Activated CD8-positive, alpha-beta memory T cell treated with anti-CD3 and anti-CD28 coated beads for 1 hour (primary cell): ENCODE data around the gene CHMP3.
A peak's percentile ranks its signal among the peaks of the same experiment; 100 is the strongest.
"Not testable (repeated sequence)": the region's sequence is repeated elsewhere in the genome, so short reads cannot be mapped to it uniquely, and the experiment has no call there.

Source experiments
- DNase-seq, 2 donors: peaks; one replicate each; pipeline ENCODE4 v3.0.0-alpha.2; 2020; ENCODE audit warnings: low read depth in 1 of 2; ENCODE audit errors: extremely low read depth in 1 of 2

The CHMP3 gene

DNA sequence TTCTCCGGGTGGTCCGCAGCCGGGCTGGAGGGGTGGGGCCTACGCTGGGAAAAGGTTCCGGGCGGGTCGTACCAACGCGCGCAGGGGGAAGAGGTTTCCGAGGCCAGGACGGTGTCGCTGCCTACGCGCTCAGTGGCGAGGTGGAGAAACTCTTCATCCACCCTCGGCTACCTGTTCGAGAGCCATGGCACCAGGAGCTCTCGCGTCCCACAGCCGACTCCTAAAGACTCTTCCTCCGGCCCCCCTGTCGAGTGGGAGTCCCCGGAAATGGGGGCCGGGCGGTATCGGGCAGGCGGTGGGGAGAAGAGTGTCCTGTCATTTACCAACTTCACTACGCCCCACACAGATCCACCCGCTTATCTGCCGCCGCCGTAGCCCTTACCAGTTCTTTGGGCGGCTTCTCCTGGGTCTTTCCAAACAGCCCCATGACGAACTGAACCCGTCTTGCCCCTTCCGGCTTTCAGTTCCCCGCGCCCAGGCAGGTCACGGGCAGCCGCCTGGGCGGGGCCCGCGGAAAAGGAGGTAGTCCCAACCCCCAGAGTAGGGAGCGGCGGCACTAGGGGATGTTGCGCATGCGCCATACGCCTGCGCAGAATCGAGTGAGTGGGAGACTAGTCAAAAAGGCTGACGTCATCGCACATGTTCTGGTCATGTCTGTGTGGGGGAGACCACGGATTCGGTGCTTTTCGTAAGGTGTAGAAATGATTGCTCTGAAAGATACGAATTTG, at the start of gene CHMP3:
Gene CHMP3 (minus strand): TSS at position 522 of the 728 bp plus-strand sequence. CDS start 95 bp downstream, at position 427.
- peak; percentile 90 to 91 for DNase-seq

DNA sequence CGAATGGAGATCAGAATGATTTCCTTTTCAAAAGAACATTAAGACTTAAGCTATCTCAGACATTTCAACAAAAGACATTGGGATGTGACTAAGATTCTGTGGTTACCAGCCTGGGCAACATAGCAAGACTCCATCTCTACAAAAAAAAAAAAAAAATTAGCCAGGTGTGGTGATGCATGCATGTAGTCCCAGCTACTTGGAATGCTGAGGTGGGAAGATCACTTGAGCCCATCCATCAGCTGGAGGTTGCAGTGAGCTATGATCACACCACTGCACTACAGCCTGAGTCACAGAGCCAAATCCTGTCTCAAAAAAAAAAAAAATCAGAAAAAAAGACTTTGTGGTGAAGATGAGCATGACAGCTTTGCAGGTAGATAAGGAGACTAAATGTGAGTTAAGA, 47.6 kb upstream of the CHMP3 start:
- no peak for DNase-seq

GRCh38 chr2:86608832-86609410, 45.7 kb upstream of the CHMP3 start:
- no peak for DNase-seq

DNA sequence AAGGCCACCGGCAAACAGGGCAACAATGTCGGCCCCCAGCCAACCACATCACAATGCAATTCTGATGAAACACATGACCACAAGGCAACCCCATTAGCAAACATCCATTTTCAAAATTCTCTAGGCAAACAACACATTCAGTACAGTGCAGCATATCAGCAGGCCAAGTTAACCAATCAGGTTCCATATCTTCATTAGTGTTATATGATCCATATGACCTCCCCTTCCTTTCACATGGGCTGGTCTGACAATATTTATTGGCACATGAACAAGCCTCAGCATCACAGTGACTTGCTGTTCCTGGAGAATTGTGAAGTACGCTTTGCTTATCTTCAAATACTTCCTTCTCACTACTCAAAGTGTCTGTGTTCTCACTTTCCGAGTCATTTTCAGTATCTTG, 40.7 kb upstream of the CHMP3 start:
- no peak for DNase-seq

DNA sequence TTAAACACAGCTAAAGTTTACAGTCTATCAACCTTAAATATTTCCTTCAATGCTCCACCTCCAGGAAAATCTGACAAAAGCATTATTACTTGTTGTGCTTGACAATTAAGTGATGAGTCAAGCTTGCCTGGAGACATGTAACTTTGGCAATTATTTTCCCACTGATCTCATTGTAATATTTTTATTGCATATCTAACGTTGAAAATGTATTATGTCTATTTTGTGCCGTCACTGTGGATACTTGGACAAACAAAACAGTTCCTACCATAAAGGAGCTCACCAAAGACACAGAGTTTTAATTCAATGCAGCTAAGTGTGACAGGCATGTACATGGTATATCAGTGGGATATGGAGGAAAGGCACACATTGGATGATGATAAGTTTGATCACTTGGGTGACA, 35.7 kb upstream of the CHMP3 start:
- no peak for DNase-seq

DNA sequence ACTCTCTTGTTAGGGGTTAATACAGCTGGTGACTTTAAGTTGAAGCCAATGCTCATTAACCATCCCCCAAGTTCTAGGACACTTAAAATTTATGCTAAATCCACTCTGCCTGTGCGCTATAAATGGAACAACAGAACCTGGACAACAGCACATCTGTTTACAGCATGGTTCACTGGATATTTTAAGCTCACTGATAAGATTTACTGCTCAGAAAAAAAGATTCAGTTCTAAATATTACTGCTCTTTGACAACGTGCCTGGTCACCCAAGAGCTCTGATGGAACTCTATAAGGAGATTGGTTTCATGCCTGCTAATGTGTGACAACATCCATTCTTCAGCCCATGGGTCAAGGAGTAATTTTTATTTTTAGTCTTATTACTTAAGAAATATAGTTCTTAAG, 32.9 kb upstream of the CHMP3 start:
- DNase-seq, result no peak

DNA sequence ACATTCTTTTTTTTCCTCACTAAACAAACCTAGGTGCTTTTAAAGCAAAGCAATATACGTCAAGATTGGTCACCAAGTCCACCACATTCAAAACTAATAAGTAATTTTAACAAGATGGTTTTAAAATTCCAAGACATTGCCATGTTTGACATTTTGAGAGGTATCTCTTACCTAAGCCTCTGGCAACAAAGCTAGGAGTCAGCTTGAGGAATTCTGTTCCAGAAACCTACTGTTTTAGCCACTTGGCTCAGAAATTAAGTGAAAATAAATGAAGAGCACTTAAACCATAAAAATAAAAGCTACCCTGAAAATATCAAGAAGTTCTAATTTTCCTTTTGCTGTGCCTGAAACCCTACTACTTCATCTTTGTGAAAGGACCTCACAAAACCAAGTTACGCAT, 30.0 kb upstream of the CHMP3 start:
- DNase-seq, result no peak

GRCh38 chr2:86592547-86593230, 29.4 kb upstream of the CHMP3 start:
- no peak for DNase-seq

- not testable (repeated sequence) for DNase-seq
Measured at GRCh38 chr2:86589701-86590100, 26.5 kb upstream of the CHMP3 start.

DNA sequence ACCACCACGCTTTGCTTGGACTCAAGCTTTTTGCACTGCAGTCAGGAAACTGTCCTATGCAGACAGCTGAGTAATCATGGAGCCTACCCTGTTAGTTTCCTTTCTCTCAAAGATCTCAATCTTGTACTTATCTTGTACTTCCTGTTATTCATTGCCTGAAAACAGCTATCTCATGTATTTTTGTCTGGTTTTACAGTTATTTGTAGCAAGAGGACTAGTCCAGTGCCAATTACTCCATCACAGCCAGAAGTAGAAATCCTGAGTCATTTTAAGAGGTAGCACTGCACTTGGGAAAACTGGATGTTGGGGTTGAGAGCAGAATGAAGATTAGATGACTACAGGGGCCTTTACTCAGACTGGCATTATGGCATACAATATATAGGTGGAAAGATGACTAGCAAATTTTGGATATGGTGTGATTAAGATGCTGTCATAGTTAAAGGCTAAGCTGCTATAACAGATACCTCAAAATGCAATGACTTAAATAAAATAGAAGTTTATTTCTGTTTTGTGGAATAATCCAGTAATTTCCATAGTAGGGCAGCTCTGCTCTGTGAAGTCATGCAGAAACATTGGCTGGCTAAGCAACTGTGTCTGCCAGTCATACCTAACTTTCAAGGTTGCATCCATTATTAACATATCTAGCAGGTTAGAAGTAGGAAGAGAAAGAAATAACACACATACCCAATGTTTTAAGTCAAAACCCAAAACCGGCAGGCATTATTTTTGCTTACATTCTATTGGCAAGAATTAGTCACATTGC, 21.1 kb upstream of the CHMP3 start:
- no peak for DNase-seq

GRCh38 chr2:86580560-86580959, 17.3 kb upstream of the CHMP3 start:
- no peak for DNase-seq

GRCh38 chr2:86577817-86578456, 14.7 kb upstream of the CHMP3 start:
- DNase-seq, result no peak

- no peak for DNase-seq
Measured at GRCh38 chr2:86570059-86570458, 6.8 kb upstream of the CHMP3 start.

GRCh38 chr2:86566821-86567190, 3.6 kb upstream of the CHMP3 start:
- no peak for DNase-seq

DNA sequence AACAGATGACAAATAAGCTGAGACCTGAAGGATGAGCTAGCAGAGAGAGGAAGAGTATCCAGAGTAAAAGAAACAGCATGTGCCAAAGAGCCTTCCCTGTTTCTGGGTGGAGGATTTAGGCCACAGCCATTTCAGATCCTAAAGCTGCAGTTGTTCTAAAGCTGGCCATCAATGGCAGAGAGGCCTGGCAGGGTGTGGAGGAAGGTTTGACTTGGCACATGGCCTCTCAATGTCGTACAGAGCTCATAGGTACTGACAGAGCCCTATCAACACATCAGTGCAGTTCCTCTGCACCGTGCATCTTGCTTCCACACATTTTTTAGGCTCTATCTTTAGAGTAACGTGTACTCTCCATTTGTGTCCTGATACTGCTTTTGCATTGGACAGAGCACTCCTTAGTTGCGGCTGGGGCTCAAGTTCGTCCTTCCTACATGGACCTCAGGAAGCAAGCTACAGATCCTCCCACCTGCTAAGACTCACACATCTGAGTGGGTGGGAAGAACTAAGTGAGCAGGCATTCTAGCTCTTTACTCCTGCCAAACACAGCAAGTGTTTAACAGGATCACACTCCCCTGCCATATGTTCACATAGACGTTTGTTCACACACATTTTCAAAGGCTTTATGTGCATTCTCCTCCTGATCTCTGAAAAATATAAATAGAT, 3.0 kb upstream of the CHMP3 start:
- no peak for DNase-seq

GRCh38 chr2:86563650-86564061, 413 bp upstream of the CHMP3 start:
- DNase-seq, result no peak

DNA sequence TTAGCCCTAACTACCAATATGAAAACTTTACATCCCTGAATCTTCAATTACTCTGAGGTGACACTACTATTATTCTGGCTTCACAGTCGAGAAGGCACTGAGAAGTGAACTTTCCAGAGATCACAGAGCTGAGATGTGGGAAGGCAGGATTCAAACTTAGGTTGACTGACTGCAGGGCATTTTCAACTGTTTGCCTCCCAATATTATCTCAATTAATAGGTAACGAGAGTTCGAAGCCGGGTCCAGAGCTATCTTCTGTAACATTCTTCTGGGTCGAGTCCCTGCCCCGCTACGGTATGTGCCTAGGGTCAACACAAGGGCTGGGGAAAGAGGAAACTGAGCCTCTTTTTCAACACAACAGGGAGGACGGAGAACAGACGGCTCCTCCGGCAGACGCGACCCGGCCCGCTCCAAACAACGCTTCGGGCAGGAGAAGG, 740 bp downstream of the CHMP3 start:
- no peak for DNase-seq

GRCh38 chr2:86557836-86558235, 5.4 kb downstream of the CHMP3 start:
- no peak for DNase-seq

- no peak for DNase-seq
Measured at GRCh38 chr2:86556508-86556907, 6.7 kb downstream of the CHMP3 start.

DNA sequence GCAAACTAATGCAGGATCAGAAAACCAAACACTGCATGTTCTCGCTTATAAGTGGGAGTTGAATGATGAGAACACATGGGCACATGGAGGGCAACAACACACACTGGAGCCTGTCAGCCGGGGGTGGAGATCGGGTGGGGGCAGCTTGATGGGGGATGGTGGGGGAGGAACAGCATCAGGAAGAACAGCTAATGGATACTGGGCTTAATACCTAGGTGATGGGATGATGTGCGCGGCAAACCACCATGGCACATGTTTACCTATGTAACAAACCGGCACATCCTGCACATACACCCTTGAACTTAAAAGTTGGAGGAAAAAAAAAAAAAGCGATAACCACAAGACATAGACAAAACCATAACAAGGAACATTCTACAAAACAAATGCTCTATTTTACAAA, 10.4 kb downstream of the CHMP3 start:
- DNase-seq, result no peak
